AG10803 (cell line): ENCODE results near the gene TKT.

ENCODE experiments used
- DNase-seq: peaks from one replicate; pipeline ENCODE4 v3.0.0; 2010; ENCODE audit warnings: low read depth
- H3K4me3 ChIP-seq: 2 replicates; pipeline ENCODE4 v1.5.1; 2011; ENCODE audit warnings: mild to moderate bottlenecking, low read length, control low read depth
- TF ChIP-seq, protein P1 (sequence below): conservative IDR thresholded peaks from 2 replicates; pipeline ENCODE4 v1.5.1; 2011; ENCODE audit warnings: mild to moderate bottlenecking, low read length, control low read depth, inconsistent platforms

TKT gene

DNA sequence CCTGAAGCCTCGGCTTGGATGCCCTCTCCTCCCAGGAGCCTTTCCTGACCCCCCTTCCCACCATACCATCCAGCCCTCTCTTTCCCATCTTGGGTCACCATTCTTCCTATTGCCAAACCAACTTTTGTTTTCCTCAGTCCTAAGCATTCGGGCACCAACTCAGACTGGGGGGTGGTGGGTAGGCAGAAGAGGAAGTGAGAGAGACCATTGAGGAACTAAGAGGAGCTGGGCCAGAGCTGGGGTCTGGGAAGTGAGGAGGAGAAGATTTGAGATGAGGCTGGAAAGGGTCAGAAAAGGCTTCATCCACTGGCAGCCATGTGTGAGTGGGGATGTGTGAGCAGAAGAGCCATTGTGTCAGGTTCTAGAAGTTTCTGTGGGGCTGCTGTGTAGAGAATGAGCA lies 37.7 kb downstream of the TKT start:
- no peak for DNase-seq
- TF ChIP-seq, protein P1, sequence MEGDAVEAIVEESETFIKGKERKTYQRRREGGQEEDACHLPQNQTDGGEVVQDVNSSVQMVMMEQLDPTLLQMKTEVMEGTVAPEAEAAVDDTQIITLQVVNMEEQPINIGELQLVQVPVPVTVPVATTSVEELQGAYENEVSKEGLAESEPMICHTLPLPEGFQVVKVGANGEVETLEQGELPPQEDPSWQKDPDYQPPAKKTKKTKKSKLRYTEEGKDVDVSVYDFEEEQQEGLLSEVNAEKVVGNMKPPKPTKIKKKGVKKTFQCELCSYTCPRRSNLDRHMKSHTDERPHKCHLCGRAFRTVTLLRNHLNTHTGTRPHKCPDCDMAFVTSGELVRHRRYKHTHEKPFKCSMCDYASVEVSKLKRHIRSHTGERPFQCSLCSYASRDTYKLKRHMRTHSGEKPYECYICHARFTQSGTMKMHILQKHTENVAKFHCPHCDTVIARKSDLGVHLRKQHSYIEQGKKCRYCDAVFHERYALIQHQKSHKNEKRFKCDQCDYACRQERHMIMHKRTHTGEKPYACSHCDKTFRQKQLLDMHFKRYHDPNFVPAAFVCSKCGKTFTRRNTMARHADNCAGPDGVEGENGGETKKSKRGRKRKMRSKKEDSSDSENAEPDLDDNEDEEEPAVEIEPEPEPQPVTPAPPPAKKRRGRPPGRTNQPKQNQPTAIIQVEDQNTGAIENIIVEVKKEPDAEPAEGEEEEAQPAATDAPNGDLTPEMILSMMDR, result no peak
- no peak overlapping the region for H3K4me3 ChIP-seq

DNA sequence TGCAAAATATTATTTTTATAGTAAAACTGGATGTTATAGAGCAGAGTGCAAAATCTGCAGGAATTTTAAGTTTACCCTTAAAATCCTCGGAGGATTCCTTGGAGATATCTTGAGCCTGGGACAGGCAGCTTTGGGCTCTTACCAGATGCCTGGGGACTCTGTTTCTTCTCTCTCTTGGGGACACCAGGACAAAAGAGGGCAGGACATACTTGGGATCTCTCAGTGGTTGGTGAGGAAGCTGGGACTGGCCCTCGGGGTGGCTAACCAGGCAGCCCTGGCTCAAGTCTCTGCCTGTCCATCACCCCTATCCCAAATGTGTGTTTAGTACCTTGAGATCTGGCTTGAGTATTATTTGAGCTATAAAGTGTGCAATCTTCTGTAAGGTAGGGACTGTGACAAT lies 38.6 kb downstream of the TKT start:
- DNase-seq, result no peak
- TF ChIP-seq, protein P1, result no peak
- H3K4me3 ChIP-seq, result no peak overlapping the region

DNA sequence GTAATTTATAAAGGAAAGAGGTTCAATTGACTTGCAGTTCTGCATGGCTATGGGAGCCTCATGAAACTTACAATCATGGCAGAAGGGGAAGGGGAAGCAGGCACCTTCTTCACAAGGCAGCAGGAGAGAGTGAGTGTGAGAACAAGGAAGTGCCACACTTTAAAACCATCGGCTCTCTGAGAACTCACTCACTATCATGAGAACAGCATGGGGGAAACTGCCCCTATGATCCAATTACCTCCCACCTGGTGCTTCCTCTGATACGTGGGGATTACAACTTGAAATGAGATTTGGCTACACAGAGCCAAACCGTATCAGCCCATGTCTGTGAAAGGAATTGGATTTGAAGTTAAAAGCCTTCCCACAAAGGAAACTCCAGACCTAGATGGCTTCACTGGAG lies 39.1 kb downstream of the TKT start:
- no peak for DNase-seq
- H3K4me3 ChIP-seq, result no peak overlapping the region
- TF ChIP-seq, protein P1, result no peak

DNA sequence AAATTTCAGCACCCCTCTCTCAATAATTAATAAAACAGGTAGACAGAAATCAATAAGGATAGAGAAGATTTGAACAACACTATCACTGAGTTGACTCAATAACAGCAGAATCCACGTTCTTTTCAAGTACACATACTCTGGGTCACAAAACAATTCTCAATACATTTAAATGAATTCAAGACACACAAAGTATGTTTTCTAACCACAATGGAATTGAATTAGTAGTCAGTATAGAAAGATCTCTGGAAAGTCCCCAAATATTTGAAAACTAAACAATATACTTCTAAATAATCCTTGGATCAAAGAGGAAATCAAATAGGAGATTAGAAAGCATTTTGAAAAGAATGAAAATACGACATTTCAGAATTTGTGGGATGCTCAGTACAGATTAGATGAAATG lies 40.0 kb downstream of the TKT start:
- DNase-seq, result peak; percentile 15
- TF ChIP-seq, protein P1, result no peak
- no peak overlapping the region for H3K4me3 ChIP-seq

DNA sequence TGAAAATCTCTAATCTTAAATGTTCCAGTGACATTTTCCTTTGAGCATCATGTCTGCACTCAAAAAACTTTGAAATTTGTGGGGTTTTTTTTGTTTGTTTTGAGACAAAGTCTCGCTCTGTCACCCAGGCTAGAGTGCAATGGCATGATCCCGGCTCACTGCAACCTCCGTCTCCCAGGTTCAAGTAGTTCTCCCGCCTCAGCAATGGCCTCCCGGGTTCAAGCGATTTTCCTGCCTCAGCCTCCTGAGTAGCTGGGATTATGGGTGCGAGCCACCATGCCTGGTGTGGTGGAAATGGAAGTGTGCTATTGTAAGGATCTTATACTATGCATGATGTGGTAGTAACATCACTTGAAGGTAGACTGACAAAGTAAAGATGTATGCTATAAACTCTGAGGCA lies 42.5 kb downstream of the TKT start:
- DNase-seq, result no peak
- TF ChIP-seq, protein P1, result no peak
- no peak overlapping the region for H3K4me3 ChIP-seq

DNA sequence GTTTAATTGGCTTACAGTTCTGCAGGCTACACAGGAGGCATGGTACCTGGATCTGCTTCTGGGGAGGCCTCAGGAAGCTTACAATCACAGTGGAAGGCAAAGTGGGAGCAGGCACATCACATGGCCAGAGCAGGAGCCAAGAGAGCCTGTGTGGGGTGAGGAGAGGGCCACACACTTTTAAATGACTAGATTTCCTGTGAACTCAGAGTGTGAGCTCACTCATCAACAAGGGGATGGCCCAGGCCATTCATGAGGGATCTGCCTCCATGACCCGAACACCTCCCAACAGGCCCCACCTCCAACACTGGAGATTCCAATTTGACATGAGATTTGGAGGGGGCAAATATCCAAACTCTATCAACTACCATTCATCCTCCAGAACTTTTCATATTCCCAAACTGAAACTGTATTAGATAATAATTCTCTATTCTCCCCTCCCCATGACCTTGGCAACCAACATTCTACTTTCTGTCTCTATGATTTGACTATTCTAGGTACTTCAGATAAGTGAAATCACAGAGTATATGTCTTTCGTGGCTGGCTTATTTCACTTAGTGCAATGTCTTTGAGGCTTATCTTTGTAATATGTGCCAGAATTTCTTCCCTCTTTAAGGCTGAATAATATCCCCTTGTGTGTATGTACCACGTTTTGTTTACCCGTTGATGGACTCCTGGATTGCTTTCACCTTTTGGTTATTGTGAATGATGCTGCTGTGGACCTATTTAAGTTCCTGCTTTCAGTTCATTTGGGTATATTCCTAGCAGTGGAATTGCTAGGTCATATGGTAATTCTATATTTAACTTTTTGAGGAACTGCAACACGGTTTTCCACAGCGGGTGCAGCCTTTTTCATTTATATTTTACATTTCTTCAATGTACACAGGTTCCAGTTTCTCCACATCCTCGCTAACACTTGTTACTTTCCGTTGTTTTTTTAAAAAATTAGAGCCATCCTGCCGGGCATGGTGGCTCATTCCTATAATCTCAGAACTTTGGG lies 43.8 kb downstream of the TKT start:
- H3K4me3 ChIP-seq, result no peak overlapping the region
- TF ChIP-seq, protein P1, result no peak

More for the DNA sequence above, 43.8 kb downstream of the TKT start:
- DNase-seq, result no peak
